Measurements from ENCODE around the gene SNTA1. TPM values are rescaled to one million over a fixed set of nuclear protein-coding genes. Genes with fewer than 3 reads are reported as not detected.
"Not testable (repeated sequence)": the region's sequence is repeated elsewhere in the genome, so short reads cannot be mapped to it uniquely, and the experiment has no call there.

SNTA1 gene
- total and polyA plus RNA-seq, 5 donors from 2014 or later, result 3.8 to 8.0 (median 5.6) TPM

GRCh38 chr20:33463332-33464101, 20.0 kb upstream of the SNTA1 start:
- Histone ChIP-seq H3K27ac (ENCODE audit: insufficient read depth, low read length, poor library complexity, severe bottlenecking) (no peak overlapping the region), H3K4me1 (ENCODE audit: control insufficient read depth, insufficient read depth, low read length, poor library complexity, severe bottlenecking) (no peaks in the 10 kb centered on the region), H3K36me3 (ENCODE audit: control insufficient read depth, insufficient read depth, low read length) (no peaks in the 10 kb centered on the region), H3K4me3 (ENCODE audit: low read depth, low read length) (no peak overlapping the region), H3K27me3 (ENCODE audit: control insufficient read depth, insufficient read depth, low read length) (no peaks in the 10 kb centered on the region), H3K9me3 (ENCODE audit: control insufficient read depth in 2 of 2, low read length in 2 of 2) (no peaks in the 10 kb centered on the region)
- no peak overlapping the region for H3K4me3 Mint-ChIP-seq
- H3K27me3 Mint-ChIP-seq, result no peaks in the 10 kb centered on the region
- H3K27ac Mint-ChIP-seq, result peak overlapping the region in 1 of 3 donors; percentile 80
- no peaks in the 10 kb centered on the region for H3K4me1 Mint-ChIP-seq
- no peak for DNase-seq
- no peaks in the 10 kb centered on the region for H3K36me3 Mint-ChIP-seq
- H3K9me3 Mint-ChIP-seq, result no peaks in the 10 kb centered on the region
- no peak for ATAC-seq (ENCODE audit: low read depth in 2 of 2)

GRCh38 chr20:33460711-33461110, 17.1 kb upstream of the SNTA1 start:
- H3K4me3 Mint-ChIP-seq, result no peak overlapping the region
- no peaks in the 10 kb centered on the region for H3K27me3 ChIP-seq (ENCODE audit: control insufficient read depth, insufficient read depth, low read length)
- no peaks in the 10 kb centered on the region for H3K27me3 Mint-ChIP-seq
- no peak overlapping the region for H3K27ac Mint-ChIP-seq
- peaks cover 0 to 2% (median 0%) of the 10 kb centered on the region in 4 donors for H3K4me1 Mint-ChIP-seq
- DNase-seq (peak in 1 of 3 donors; percentile 14), ATAC-seq (ENCODE audit: low read depth in 2 of 2) (no peak)
- H3K36me3 Mint-ChIP-seq, result no peaks in the 10 kb centered on the region
- no peaks in the 10 kb centered on the region for H3K4me1 ChIP-seq (ENCODE audit: control insufficient read depth, insufficient read depth, low read length, poor library complexity, severe bottlenecking)
- no peak overlapping the region for H3K4me3 ChIP-seq (ENCODE audit: low read depth, low read length)
- no peak overlapping the region for H3K27ac ChIP-seq (ENCODE audit: insufficient read depth, low read length, poor library complexity, severe bottlenecking)
- H3K36me3 ChIP-seq (ENCODE audit: control insufficient read depth, insufficient read depth, low read length), result no peaks in the 10 kb centered on the region
- H3K9me3 ChIP-seq (ENCODE audit: control insufficient read depth in 2 of 2, low read length in 2 of 2), result no peaks in the 10 kb centered on the region
- no peaks in the 10 kb centered on the region for H3K9me3 Mint-ChIP-seq

GRCh38 chr20:33459599-33459998, 16.0 kb upstream of the SNTA1 start:
- Mint-ChIP-seq H3K27me3 (no peaks in the 10 kb centered on the region), H3K4me3 (no peak overlapping the region), H3K9me3 (no peaks in the 10 kb centered on the region), H3K27ac (no peak overlapping the region), H3K36me3 (no peaks in the 10 kb centered on the region), H3K4me1 (peaks cover 0 to 2% (median 0%) of the 10 kb centered on the region in 4 donors)
- Histone ChIP-seq H3K27me3 (ENCODE audit: control insufficient read depth, insufficient read depth, low read length) (no peaks in the 10 kb centered on the region), H3K9me3 (ENCODE audit: control insufficient read depth in 2 of 2, low read length in 2 of 2) (no peaks in the 10 kb centered on the region), H3K4me3 (ENCODE audit: low read depth, low read length) (no peak overlapping the region), H3K4me1 (ENCODE audit: control insufficient read depth, insufficient read depth, low read length, poor library complexity, severe bottlenecking) (no peaks in the 10 kb centered on the region), H3K27ac (ENCODE audit: insufficient read depth, low read length, poor library complexity, severe bottlenecking) (no peak overlapping the region), H3K36me3 (ENCODE audit: control insufficient read depth, insufficient read depth, low read length) (no peaks in the 10 kb centered on the region)
- no peak for ATAC-seq (ENCODE audit: low read depth in 2 of 2)
- no peak for DNase-seq

DNA sequence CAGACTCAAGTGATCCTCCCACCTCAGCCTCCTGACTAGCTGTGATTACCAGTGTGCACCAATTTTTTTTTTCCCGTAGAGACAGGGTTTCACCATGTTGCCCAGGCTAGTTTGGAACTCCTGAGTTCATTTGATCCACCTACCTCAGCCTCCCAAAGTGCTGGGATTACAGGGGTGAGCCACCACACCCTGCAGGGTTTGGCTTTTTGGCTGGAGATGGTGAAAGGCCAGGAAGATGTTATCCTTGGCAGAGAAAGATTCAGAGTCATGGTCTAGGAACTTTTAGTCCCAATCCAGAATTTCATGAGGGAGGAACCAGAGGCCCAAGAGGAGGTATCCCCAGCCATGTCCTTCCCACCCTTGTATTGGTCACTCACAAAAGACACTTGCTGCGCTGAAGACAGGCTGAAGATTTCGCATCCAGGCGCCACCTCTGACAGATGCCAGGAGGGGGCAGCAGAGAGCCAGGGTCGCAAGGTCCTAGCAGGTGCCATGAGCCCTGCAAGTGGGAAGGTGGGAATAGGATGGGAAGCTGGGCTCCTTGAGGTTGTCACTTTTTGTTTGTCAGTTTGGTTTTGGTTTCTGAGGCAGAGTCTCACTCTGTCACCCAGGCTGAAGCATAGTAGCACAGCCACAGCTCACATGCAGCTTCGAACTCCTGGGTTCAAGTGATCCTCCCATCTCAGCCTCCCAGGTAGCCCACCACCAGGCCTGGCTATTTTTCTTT, 13.5 kb upstream of the SNTA1 start:
- H3K4me3 Mint-ChIP-seq; H3K4me1 Mint-ChIP-seq; H3K27ac ChIP-seq (ENCODE audit: insufficient read depth, low read length, poor library complexity, severe bottlenecking); H3K36me3 Mint-ChIP-seq; H3K27ac Mint-ChIP-seq; H3K27me3 ChIP-seq (ENCODE audit: control insufficient read depth, insufficient read depth, low read length); H3K9me3 ChIP-seq (ENCODE audit: control insufficient read depth in 2 of 2, low read length in 2 of 2); H3K27me3 Mint-ChIP-seq; H3K4me3 ChIP-seq (ENCODE audit: low read depth, low read length); H3K9me3 Mint-ChIP-seq; H3K36me3 ChIP-seq (ENCODE audit: control insufficient read depth, insufficient read depth, low read length); H3K4me1 ChIP-seq (ENCODE audit: control insufficient read depth, insufficient read depth, low read length, poor library complexity, severe bottlenecking): not testable (repeated sequence)
- ATAC-seq (ENCODE audit: low read depth in 2 of 2) (peak; percentile 80 to 85), DNase-seq (peak; percentile 66 to 77 (median 73))

DNA sequence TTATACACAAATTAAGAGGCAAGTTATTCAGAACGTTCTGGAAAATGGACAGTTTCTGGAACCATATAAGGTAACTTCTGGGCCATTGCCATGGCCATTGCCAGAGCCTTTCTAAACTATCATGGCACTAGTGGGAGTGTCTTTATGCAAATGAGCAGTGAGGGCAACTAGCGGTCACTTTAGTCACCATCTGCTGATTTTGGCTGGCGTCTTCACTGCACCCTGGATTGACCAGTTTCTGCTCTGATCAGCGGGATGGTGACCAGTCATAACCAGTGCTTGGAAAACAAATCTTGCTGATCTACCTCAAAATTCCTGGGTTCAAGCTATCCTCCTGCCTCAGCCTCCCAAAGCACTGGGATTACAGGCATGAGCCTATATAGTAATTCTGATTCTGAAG, 7.3 kb upstream of the SNTA1 start:
- no peaks in the 10 kb centered on the region for H3K4me1 Mint-ChIP-seq
- H3K4me3 Mint-ChIP-seq, result no peak overlapping the region
- no peaks in the 10 kb centered on the region for H3K27me3 ChIP-seq (ENCODE audit: control insufficient read depth, insufficient read depth, low read length)
- no peak overlapping the region for H3K27ac ChIP-seq (ENCODE audit: insufficient read depth, low read length, poor library complexity, severe bottlenecking)
- H3K36me3 Mint-ChIP-seq, result no peaks in the 10 kb centered on the region
- no peaks in the 10 kb centered on the region for H3K4me1 ChIP-seq (ENCODE audit: control insufficient read depth, insufficient read depth, low read length, poor library complexity, severe bottlenecking)
- H3K9me3 ChIP-seq (ENCODE audit: control insufficient read depth in 2 of 2, low read length in 2 of 2), result no peaks in the 10 kb centered on the region
- H3K4me3 ChIP-seq (ENCODE audit: low read depth, low read length), result no peak overlapping the region
- ATAC-seq (ENCODE audit: low read depth in 2 of 2) (no peak), DNase-seq (no peak)
- H3K9me3 Mint-ChIP-seq, result peaks cover 0 to 1% (median 0%) of the 10 kb centered on the region in 7 donors
- no peaks in the 10 kb centered on the region for H3K36me3 ChIP-seq (ENCODE audit: control insufficient read depth, insufficient read depth, low read length)
- H3K27me3 Mint-ChIP-seq, result no peaks in the 10 kb centered on the region
- H3K27ac Mint-ChIP-seq, result no peak overlapping the region

GRCh38 chr20:33445881-33446625, 2.5 kb upstream of the SNTA1 start:
- H3K9me3 ChIP-seq (ENCODE audit: control insufficient read depth in 2 of 2, low read length in 2 of 2), result no peaks in the 10 kb centered on the region
- DNase-seq, result no peak
- peak overlapping the region in 1 of 3 donors; percentile 28 for H3K27ac Mint-ChIP-seq
- no peaks in the 10 kb centered on the region for H3K27me3 ChIP-seq (ENCODE audit: control insufficient read depth, insufficient read depth, low read length)
- peaks cover 4 to 23% (median 12%) of the 10 kb centered on the region in 4 donors for H3K4me1 Mint-ChIP-seq
- H3K4me1 ChIP-seq (ENCODE audit: control insufficient read depth, insufficient read depth, low read length, poor library complexity, severe bottlenecking), result peaks cover 24% of the 10 kb centered on the region
- no peaks in the 10 kb centered on the region for H3K36me3 ChIP-seq (ENCODE audit: control insufficient read depth, insufficient read depth, low read length)
- H3K9me3 Mint-ChIP-seq, result peaks cover 0 to 1% (median 0%) of the 10 kb centered on the region in 7 donors
- H3K36me3 Mint-ChIP-seq, result no peaks in the 10 kb centered on the region
- no peak for ATAC-seq (ENCODE audit: low read depth in 2 of 2)
- no peaks in the 10 kb centered on the region for H3K27me3 Mint-ChIP-seq
- no peak overlapping the region for H3K27ac ChIP-seq (ENCODE audit: insufficient read depth, low read length, poor library complexity, severe bottlenecking)
- H3K4me3 Mint-ChIP-seq, result peak overlapping the region in 2 of 4 donors; percentile 32 to 86
- H3K4me3 ChIP-seq (ENCODE audit: low read depth, low read length), result no peak overlapping the region

- H3K4me1 ChIP-seq (ENCODE audit: control insufficient read depth, insufficient read depth, low read length, poor library complexity, severe bottlenecking), result peaks cover 24% of the 10 kb centered on the region
- H3K36me3 Mint-ChIP-seq, result no peaks in the 10 kb centered on the region
- DNase-seq, result peak in 2 of 3 donors; percentile 26 to 53
- H3K4me3 ChIP-seq (ENCODE audit: low read depth, low read length), result peak overlapping the region; percentile 61
- H3K9me3 Mint-ChIP-seq, result peaks cover 0 to 1% (median 0%) of the 10 kb centered on the region in 7 donors
- H3K27me3 Mint-ChIP-seq, result no peaks in the 10 kb centered on the region
- H3K4me3 Mint-ChIP-seq, result peak overlapping the region; percentile 92 to 97 (median 93)
- H3K27me3 ChIP-seq (ENCODE audit: control insufficient read depth, insufficient read depth, low read length), result no peaks in the 10 kb centered on the region
- peak overlapping the region; percentile 52 to 94 (median 92) for H3K27ac Mint-ChIP-seq
- H3K4me1 Mint-ChIP-seq, result peaks cover 4 to 24% (median 12%) of the 10 kb centered on the region in 4 donors
- no peaks in the 10 kb centered on the region for H3K9me3 ChIP-seq (ENCODE audit: control insufficient read depth in 2 of 2, low read length in 2 of 2)
- no peaks in the 10 kb centered on the region for H3K36me3 ChIP-seq (ENCODE audit: control insufficient read depth, insufficient read depth, low read length)
- peak overlapping the region; percentile 79 for H3K27ac ChIP-seq (ENCODE audit: insufficient read depth, low read length, poor library complexity, severe bottlenecking)
- no peak for ATAC-seq (ENCODE audit: low read depth in 2 of 2)
These were observed 1.4 kb upstream of the SNTA1 start for GRCh38 chr20:33444797-33445560.

Measured in CD4-positive, CD25-positive, alpha-beta regulatory T cell (primary cell).